GM18909 (cell line): ENCODE measurements around the gene CNOT10.

ENCODE experiments used
- ATAC-seq: cut with Tn5 transposase; IDR thresholded peaks from one replicate; pipeline ENCODE4 v1.9.1; 2021; ENCODE audit warnings: mild to moderate bottlenecking; ENCODE audit not compliant: unreplicated experiment, poor library complexity

CNOT10 gene

DNA sequence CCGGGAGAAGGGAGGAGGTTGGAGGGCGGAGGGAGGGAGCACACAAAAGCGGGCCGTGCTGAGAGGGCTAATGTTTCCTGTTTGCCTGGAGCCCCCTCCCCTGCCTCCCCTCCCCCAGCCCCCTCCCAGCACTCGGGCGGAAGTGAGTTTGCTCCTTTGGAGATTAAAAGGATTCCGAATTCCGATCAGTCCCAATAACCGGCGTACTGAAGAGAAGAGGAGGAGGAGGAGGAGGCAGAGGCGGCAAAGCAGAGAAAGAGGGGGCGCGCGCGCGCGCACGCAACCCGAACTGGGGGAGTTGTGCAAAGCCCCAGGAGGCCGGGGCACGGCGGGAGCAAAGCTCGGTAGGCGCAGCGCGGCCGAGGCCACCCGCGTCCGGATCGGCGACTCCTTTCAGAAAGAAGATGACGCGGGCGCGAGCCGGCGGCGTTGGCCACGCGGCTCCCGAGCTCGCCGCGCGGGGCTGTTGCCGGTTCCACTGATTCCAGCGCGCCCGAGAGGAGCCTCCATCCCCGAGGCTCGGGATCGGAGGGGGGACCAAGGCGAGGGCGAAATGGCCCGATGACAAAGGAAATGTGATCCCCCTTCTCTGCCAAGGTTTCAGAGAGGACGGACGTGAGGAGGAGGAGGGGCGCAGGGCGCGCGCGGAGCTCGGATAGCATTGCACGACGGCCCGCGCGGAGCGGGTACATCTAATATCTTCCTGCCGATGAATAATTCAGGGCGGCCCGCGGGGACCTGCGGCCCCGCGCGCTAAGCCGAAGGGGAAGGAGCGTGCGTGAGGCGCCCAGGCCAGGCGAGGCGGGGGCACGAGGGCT lies 131.7 kb downstream of the CNOT10 start:
- ATAC-seq: no peak

DNA sequence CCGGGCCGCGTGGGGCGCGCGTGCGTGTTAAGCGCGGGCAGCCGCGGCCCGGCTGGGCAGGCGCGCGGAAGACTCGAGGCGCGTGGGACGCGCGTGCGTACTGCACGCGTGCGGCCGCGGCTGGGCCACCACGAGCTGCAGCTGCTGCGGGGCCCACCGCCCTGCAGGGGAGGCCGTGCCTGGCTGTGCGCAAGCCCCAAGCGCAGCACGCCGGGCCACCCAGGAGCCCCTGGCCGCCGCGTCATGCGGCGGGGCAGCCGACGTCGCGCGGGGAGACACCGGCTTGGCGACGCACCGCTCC lies 132.2 kb downstream of the CNOT10 start:
- no peak for ATAC-seq

DNA sequence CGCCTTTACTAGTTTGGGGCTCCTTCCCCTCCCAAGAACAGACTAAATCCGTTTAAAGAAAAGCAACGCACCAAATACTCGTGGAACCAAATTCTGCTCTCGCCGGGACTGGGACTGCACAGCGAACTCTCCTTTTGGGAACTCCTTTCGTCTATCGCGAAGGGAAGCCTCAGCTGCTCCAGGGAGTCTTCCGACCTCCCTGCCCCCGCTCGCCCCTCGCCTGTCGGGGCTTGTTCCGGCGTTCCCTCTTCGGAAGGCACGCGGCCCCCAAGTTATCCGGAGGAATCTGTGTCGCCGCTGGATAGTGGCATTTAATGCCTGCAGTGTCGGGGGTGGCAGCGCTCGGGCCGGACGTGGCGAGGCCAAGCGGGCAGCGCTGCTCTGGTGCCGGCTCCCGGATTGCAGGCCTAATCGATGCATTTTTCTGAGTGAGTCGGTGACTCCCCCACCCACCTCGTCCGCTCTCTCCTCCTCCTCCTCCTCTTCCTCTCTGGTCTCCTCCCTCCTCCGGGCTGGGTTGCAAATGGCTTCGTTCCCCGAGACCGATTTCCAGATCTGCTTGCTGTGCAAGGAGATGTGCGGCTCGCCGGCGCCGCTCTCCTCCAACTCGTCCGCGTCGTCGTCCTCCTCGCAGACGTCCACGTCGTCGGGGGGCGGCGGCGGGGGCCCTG lies 132.7 kb downstream of the CNOT10 start, which contains the start of gene TRIM71:
Gene TRIM71 (plus strand): TSS at position 440 of the 671 bp plus-strand sequence. CDS start 84 bp downstream, at position 524.
- no peak for ATAC-seq

DNA sequence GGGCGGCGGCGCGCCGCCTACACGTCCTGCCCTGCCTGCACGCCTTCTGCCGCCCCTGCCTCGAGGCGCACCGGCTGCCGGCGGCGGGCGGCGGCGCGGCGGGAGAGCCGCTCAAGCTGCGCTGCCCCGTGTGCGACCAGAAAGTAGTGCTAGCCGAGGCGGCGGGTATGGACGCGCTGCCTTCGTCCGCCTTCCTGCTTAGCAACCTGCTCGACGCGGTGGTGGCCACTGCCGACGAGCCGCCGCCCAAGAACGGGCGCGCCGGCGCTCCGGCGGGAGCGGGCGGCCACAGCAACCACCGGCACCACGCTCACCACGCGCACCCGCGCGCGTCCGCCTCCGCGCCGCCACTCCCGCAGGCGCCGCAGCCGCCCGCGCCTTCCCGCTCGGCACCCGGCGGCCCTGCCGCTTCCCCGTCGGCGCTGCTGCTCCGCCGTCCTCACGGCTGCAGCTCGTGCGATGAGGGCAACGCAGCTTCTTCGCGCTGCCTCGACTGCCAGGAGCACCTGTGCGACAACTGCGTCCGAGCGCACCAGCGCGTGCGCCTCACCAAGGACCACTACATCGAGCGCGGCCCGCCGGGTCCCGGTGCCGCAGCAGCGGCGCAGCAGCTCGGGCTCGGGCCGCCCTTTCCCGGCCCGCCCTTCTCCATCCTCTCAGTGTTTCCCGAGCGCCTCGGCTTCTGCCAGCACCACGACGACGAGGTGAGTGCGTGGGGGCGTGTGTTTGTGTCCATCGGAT lies 133.4 kb downstream of the CNOT10 start:
- no peak for ATAC-seq

DNA sequence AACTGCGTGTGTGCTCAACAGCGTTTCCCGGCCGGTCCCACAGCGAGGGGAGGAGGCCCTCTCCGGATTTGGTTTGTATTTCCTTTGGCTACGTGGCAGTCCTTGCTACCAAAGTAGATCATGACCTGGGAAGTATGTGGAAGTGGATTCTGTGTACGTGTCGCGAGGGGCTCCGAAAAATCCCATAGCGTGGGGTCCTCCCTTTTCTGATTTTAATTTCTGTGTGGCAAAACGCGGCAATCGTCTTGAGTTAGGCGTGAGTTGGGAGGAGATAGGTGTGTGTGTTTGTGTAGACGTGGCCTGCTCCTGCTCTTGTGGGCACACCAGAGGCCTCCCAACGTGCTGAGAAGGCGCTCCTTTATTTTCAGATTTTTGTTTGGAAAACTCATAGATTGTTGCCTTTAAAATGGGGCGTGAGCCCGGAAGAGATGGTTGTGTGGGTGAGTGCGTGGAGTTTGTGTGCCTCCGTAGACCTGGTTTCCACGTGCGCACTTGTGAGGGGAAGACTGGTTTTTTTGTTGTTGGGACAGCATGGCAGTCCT lies 134.1 kb downstream of the CNOT10 start:
- no peak for ATAC-seq

- no peak for ATAC-seq
Observed at GRCh38 chr3:32819551-32820348, 134.8 kb downstream of the CNOT10 start.

GRCh38 chr3:32820430-32820829 lies 135.4 kb downstream of the CNOT10 start:
- ATAC-seq: no peak

DNA sequence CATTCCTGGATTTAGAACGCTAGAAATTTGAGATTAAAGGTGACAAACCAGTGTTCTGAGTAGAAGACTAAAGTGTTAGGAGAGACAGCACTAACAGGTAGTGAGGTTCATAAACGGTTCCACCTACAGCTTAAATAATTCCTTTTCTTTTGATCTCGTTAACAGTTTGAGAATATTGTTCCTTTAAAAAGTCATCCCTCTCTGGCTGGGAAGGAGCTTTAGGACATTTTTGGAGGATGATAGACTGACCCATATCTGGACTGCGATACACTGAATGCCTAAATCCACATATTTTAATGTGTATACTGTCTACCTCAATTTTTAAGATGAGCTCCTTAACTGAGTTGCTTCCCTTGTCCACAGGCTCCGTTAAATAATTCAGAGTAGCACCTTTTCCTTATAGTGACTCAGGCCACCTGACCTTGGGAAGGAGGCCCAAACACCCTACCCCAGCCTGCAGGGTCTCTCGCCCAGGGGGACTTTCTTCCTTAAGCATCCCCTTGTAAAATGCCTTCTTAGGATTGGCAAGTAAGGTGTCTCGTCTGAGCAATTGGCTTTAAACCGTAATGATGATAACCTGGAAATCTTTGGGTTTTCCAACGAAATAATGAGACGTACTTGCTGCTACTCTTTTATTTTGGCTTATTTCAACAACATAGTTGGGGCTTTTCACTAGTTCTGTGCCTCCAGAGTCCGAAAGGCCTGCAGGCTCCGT lies 136.1 kb downstream of the CNOT10 start:
- ATAC-seq: no peak

DNA sequence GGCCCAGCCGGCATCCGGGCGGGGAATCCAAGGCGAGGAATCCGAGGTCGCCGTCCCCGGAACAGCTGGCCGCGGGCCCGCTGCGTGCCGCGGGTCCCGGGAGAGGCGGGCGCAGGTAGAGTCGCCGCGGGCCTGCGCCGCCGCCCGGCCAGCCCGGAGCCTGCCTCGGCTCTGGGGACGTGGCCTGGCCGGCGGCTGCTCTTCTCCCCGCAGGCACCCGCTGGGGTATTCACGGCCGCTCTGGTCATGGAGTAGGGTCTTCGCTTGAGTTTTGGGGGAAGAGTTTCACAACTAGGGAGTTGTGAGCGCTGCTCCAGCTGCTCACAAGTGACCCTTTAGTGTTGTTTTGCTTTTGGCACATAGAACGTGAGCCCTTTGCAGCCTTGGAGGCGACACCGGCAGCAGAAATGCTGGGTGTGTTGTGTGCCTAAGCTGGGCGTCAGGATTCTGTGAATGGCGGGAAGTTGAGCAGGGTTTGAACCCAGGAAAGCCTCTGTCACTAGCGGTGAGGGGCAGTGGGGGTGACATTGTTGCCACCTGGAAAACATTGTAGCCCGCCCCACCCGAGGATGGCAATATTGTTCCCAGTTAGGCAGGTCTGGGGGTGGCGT lies 136.8 kb downstream of the CNOT10 start:
- no peak for ATAC-seq

DNA sequence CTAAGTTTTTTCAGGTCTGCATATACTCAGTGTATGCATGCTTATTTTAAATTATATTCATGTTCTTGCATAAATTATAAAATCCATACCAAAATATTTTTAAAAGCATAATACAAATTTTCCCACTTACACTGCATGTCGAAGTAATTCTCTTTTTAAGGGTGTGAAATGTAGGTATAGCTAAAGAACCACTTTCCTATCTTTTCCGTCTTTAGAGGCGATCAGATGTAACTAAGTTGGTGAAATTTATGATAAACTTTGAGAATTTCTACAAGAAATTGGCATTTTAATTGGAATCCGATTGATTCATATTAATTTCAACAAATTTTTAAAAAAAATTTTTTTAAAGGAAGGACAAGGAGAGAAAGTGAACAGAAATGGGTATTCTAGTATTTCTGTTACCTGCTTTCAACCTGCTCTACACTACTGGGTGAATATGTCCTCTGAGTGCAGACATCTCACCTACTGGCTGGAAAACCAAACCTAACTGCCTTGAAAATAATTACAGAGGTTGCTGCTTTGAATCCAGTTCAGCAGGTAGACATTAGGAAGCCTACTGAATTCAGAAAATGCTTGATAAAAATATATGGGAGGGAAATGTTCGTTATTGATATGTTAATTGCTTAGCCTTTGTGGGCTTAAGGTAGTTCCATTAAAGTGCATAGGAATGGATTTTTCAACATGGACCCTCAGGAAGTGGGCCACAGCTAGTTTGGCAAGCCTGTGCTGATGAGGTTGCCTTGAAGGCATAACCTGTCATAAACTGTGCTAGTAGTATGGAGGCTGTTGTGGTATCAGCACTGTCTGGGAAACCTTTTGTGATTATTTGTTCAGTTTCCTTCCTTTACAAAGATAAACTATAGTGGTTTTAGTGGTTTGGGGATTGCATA lies 137.9 kb downstream of the CNOT10 start:
- no peak for ATAC-seq
